SK-N-MC (cell line): ENCODE measurements around the gene TCERG1L.

Experiments used
- EZH2 ChIP-seq: fragments of 200-600 bp; sonication (generic); IDR thresholded peaks from one replicate; pipeline ENCODE4 v1.6.1; 2017; ENCODE audit warnings: antibody characterized with exemption
- FOXP2 ChIP-seq: optimal IDR thresholded peaks from 2 replicates; pipeline ENCODE3; 2011; ENCODE audit warnings: mild to moderate bottlenecking, moderate library complexity; ENCODE audit not compliant: insufficient read depth; ENCODE audit errors: extremely low read length, control extremely low read depth
- POLR2AphosphoS5 ChIP-seq: IDR thresholded peaks from 2 replicates; pipeline ENCODE4 v1.6.1; 2012; ENCODE audit warnings: mild to moderate bottlenecking, low read depth, low read length, borderline replicate concordance

DNA sequence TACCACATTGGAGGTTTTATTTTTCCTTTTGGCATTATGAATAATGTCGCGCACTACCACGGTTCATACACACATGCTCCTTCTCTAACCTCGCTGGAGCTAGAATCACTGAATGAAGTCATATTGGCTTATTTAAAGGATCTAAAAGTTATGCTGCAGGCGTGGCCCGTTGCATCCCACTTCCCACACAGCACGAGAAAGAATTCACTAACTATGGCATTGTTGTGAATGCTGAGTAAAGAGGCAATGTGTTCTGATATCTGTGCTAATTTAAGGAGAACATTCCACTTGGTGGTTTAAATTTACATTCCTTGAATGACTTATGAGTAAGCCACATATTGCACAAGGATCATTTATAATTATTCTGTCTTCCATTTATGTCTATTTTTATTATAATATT lies 20.7 kb downstream of the TCERG1L start:
- TF ChIP-seq EZH2: no peak
- TF ChIP-seq POLR2AphosphoS5: no peak
- no peak for TF ChIP-seq FOXP2
